Measurements from ENCODE around the gene SENP1.

The SENP1 gene

DNA sequence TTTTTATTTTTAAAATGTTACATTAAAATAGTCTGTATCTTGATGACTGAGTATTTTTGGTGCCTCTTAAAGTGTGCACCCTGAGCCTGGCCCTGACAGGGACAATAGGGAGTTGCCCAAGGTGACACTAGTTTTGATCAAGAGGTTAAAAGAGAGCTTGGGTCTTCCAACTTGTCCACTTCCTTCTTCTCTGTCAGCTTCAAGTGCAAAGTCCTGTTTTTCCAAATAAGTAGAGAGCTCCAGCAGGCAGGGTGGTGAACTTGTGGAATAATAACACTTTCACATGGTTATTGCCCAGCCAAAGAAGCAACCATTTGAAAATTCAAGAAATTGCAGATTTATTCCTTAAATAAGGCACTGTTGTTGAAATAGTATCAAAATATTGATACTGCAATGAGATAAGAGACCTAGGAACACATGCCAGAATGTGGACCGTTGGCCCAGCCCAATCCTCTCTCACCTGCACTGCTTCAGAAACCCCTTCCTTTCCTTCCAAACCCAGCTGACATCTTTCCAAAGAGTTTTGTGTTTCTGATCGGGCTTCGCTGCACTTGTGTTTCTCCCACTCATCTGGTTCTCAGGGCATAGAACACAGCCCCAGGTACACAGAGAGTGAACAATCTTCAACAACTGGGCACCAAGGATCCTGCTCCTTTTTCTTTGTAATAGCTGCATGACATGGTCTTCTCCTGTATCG is 87.8 kb downstream of the SENP1 start:
- no peak for DNase-seq (ENCODE audit: low spot score)

DNA sequence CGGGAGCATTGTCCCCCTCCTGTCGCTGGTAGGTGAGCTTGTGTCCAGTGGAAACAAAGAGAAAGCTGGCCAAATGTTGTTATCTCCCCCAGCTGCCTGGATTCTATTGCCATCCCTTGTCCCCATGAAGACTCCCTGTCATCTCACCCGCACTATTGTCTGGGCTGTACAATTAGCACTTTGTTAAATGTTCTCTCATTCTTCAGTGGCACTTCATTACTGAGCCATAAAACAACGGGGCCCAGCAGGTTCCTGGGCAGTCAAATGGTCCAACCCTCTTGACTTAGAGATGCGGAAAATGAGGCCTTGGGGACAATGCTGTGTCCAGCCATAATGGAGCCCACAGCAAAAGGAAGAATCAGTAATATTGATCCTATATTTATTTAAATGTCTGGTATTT is 88.4 kb downstream of the SENP1 start:
- DNase-seq (ENCODE audit: low spot score), result no peak

DNA sequence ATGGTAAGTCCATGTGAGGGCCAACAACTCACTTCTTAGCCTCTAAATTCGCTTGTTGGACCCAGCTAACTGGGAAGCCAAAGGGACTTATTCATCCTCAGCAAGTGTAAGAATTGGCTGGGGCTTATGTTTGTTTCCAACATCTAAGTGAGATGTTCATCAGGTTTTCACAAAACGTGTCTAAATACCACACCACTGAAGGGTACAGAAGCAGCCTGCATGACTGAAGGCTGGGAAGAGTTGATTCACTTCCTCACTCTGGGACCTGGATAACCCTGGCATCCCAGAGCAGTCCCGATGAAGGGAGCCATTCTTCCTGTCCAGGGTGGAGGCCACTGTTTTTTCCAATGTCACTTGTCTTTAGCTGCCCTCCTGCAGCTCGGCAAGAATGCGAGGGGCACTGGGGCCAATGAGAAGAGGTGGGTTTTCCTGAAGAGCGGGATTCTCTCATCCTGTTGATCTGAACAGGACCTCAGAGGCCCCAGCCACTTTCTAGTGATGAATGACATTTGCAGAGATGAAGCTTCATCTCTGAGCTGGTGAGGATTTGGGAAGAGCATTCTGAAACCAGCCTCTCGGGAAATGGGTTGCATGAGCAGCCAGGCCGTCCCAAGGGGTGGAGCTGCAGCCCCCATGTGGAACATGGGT is 89.4 kb downstream of the SENP1 start:
- DNase-seq (ENCODE audit: low spot score), result no peak

DNA sequence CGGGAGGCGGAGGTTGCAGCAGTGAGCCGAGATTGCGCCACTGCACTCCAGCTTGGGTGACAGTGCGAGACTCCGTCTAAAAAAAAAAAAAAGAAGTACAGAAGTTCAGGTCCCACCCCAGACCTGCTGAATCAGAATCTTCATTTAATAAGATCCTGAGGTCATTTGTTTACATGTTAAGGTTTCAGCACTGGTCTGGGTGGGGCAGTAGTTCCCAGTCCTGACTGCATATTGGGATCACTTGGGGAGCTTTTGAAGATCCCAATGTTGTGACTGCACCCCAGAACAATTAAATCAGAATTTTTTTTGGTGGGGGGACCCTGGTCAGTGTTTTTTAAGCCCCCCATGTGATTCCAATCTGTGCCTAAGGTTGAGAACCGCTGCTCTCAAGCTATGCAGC is 89.9 kb downstream of the SENP1 start:
- no peak for DNase-seq (ENCODE audit: low spot score)

DNA sequence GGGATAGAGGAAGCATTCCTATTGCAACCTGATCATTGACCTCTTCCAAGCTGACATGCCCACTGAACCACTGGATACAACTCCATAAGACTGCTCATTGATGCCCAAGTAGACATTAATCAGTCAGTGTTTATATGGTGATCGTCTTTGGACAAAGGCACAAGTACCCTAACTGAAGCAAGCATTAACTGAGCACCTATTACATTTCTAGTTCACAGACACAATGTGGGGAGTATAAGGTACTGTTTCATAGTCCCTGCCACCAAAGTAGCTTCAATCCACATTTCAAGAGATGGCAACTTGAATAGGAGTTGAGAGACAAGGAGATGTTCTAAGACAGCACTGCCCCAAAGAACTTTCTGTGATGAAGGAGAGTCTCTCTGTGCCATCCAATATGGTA is 90.8 kb downstream of the SENP1 start:
- no peak for DNase-seq (ENCODE audit: low spot score)

DNA sequence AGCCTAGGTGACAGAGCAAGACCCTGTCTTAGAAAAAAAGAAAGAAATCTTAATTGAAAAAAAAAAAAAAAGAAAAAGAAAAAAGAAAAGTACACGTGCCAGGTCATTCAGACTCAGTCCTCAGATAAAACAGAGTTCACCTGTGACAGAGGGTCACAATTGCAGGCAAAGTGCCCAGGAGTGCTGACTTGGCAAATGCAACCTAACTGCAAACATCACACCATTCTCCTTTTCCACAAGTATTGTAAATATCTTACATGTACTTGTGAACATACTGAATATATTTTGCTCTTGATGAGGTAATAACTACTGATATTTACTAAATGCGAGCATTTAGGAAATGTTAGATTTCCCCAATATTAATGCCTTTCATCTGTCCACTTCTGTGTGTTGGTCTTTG is 92.6 kb downstream of the SENP1 start:
- DNase-seq (ENCODE audit: low spot score), result no peak

DNA sequence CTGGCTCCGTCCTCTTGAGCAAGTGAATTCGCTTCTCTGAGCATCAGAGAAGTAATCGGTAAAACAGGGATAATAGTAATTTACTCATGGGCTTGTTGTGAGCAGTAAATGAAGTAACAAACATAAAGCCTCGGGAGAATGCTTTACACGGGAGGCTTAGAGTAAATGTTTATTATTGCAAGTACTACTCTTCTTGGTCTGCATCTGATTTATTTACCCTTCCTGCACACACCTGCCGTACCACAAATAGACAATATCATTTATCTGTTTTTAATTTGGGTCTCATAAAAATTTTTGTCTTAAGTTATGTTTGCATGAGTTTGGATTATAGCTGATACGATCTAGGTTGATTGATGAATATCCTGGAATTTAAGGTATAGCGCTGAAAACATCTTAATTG is 93.8 kb downstream of the SENP1 start:
- DNase-seq (ENCODE audit: low spot score), result no peak

DNA sequence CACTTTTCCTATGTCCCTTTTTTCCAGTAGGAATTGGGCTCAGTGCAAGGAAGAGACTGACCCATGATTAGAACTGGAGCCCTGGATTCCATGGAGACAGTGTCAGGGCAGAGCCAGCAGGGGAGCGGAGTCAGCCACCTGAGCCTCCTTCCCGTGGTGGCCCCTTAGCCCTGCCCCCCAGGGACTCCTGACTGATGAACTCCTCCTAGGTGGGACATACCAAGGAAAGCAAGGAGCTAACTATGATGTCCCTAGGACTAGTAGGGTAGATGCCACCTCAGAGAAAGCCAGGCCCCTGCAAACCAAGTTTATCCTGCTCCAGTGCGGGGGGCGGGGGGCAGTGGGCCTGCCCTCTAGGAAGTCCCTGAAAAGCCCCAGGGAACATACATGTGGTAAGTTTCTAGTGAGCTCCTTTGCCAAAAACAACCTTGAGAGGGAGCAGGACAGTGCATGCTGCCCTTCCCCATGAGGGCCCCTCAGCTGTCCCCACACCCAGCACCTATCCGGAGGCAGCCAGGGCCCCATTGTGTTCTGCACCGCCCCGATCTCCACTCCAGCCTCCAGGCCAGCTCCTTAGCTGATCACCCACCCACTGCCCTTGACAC is 95.4 kb downstream of the SENP1 start:
- DNase-seq (ENCODE audit: low spot score), result no peak

DNA sequence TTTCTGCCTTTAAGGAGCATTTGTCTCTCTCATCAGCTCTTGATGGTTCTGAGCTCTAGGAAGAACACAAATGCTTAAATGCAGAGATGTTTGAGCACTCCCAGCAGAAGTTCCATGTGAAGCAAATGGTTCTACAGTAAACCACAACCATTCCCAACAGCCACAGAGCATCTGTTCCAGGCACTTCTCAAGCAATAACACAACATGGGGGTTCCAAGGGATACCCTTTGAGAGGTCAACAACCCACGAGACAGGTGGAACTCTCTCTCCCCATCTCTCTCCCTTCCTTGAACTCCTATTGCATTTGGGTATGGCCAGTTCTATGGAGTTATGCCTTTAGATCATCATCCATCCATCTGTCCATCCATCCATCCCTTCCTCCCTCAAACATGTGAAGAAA is 96.4 kb downstream of the SENP1 start:
- no peak for DNase-seq (ENCODE audit: low spot score)

DNA sequence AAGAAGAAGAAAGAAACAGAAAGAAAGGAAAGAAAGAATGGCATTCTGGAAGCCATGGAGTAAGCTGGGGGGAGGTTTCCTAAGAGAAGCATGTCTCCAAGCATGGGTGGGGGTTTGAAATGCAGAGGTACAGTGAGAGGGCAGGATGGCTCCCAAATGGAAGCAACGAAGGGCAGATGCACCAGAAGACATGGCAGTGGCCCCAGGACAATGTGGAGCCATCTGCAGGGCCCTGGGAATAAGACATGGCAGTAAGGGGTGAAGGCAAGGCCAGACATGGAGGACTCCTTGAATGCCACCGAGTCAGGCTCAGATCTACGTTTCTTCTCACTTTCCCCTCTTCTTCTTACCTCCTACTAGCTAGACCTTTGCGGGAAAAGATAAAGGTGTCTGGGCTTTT is 96.9 kb downstream of the SENP1 start:
- DNase-seq (ENCODE audit: low spot score), result no peak

DNA sequence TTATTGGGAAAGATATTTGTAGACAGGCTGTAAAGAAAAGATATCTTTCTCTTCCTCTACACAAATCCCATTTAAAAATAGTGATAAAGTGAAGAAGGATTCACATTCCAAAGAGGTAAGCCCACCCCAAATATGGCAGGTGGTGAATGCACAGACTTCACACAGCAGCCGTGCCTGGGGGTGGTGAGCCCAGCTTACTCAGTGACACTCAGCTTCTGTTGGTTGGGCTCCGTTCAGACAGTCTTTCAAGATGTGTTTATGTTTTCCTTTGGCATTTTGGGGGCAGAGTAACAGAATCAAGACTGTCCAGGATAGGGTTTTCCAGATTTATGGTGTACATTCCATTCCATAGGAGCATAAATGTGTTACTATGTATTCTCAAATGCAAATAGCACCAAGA is 97.5 kb downstream of the SENP1 start:
- no peak for DNase-seq (ENCODE audit: low spot score)

DNA sequence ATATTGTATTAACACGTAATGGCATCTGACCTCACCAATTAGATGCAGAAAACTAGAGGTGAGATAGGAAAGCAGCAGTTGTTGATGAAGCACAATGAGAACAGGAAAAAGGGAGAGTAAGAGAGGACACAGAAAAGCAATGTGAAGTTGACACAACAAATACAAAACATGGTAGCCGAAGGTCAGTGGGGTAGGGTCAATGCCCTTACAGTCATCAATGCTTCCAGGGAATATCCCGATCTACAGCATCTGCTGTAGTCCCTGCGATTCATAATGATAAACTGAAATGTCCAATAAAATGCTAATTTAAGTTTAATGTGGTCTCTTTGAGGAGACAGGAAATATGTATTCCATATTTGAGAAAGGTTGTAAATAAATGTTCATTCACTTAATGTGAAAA is 98.7 kb downstream of the SENP1 start:
- no peak for DNase-seq (ENCODE audit: low spot score)

DNA sequence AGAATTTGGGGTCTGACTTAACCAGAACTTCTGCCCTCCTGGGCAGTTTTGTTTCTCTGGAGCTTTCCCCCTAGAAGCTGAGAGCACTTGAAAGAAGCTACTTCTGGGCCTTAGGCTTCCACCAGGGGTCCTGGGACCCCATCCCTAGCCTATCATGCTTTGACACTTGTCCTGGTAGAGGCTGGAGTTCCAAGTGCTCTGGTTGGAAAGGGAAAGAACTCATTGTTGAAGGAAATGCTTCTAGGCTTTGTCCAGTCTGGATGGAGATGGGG is 100.2 kb downstream of the SENP1 start:
- no peak for DNase-seq (ENCODE audit: low spot score)

DNA sequence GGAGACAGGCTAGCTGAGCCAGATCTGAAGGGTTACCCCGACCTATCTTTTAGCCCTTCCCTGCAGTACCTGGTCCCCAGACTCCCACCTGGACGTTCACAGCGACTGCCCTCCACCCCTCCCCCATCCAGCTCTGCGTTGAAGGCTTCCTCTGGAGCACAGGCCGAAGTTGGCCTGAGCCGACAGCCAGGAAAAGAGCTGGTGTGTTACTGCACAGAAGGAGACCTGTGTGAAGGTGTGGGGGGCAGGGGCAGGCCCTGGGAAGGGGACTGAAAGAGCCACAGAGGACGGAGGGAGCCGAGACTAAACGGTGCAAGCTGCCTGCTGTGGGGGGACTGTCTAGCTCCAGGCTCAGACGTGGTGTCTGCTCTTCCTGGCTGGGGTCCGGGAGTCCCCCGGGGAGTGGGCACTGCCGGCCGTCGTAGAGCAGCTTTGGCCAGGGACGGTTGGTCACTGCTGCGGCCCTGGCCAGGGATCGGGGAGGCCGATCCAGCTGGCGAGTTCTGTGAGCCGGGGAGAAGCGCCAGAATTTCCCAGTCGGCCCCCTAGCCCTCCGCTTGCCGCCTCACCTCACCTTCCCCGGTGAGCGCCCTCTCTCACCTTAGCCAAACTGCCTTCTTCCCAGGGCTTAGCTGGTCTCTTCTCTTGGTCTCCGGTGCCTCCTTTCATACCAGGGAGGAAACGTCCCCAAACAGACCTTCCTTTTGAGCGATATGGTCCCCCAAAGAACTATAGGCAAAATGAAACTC is 100.7 kb downstream of the SENP1 start:
- no peak for DNase-seq (ENCODE audit: low spot score)

DNA sequence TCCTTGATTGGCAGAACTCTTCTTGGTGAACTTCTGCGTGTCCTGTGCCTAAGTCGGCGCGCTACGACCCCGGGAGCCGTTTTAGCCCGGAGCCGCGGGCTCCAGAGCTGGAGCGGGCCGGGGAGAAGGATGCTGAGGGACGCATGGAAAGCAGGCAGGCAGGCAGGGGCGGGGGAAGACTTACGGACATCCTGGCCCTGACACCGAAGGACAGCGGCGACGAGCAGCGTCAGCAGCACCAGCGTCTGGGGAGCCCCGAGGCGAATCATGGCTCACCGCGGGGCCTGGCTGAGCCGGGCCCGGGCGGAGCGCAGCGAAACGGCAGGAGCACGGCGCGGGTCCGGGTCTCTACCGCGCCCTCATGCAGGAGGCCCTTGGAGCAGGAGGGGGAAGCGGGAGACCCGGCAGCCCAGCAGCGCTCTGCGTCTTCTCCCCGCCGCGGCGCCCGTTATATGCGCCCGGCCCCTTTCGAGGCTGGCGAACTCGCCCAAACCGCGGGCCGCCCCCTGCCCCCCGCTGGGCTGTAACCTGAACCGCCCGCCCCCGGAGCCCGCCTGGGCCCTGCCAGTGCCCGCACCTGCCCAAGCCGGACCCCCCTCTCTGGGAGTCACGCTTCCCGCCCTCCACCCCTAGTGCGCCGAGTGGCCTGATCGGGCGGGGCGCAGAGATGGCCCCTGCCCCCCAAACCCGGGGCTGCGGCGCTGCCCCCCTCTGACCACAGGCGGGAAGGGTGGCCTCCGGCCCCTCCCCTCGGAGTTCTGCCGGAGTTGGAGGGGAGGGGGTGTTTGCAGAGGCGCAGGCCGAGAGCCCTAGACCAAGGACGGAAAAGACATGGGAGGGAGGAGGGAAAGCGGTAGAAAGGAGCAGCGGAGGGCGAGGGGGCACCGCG is 101.6 kb downstream of the SENP1 start, which contains the start of gene COL2A1:
Gene COL2A1, minus strand, starts transcription at position 424 of the 889 bp plus-strand sequence. Its CDS starts 155 bp downstream, at position 269.
- DNase-seq (ENCODE audit: low spot score), result peak; percentile 62

DNA sequence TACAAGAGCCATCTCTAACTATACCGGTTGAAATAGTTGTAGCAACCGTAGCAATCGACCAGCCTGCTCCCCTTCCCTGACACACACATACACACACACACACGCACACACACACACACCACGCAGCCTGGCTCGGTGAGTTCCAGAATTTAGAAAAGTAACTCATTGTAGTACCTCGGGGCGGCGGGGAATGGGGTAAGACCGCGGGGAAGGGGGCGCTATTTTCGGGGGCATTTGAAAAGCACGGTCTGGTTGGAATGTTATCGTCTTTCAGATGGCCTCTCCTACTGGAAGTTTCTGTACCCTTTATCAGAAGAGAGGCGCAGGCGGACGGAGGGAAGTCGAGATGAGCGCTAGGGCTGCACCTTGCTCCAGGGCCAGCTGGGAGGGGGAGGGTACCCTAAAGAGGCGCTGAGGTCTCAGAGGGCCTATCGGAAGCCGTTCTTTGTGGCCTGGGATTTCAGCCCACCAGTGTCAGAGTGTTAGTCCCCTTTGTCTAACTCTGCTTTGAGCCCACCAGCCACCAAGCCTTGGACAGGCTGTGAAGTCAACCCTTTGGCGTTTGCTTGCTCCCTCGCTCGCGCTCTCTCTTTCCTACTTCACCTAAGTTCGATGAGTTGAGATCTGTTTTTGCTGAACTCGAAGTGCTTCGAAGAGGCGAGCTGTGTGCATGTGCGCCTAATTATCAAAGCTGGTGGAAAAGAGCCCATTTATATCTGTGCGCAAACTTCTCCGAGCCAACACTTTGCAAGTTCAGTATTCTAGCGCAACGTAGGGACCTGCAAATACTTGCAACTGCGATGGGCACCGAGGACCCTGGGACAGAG is 102.4 kb downstream of the SENP1 start:
- DNase-seq (ENCODE audit: low spot score), result no peak

DNA sequence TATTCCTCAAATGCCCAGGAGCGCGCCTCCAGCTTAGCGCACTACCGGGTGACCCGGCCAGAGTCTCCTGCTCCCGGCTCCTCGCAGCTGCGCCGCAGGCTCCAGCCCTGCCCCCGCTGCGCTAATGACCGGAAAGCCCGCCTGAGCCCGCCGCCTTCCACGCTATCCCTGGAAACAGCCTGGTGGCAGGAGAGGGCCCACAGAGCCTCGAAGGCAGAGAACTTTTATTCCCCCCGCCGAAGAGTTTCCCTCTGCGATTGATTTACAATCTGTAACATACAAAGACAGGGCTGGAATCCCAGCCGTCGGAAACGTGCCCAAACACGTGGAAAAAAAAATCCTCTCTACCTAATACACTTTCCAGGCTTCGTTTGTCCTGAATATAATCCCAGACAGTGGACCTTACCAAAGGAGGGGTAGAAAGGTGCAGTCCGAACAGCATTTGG is 103.1 kb downstream of the SENP1 start:
- DNase-seq (ENCODE audit: low spot score), result peak; percentile 81

DNA sequence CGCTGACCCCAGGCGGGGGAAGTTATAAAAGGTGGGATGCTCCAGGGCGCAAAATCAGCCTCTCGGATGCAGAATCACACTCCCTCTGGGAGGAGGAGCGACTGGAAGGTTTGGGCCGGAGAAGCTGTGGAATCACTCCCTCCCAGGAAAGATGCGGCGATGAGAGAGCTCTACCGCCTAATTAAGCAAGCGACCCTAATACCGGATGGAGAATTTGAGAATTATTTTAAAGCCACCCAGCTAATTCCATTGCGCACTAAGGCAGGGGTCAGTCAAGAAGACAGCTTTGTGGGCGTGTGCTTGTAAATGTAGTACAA is 103.5 kb downstream of the SENP1 start:
- DNase-seq (ENCODE audit: low spot score), result no peak

DNA sequence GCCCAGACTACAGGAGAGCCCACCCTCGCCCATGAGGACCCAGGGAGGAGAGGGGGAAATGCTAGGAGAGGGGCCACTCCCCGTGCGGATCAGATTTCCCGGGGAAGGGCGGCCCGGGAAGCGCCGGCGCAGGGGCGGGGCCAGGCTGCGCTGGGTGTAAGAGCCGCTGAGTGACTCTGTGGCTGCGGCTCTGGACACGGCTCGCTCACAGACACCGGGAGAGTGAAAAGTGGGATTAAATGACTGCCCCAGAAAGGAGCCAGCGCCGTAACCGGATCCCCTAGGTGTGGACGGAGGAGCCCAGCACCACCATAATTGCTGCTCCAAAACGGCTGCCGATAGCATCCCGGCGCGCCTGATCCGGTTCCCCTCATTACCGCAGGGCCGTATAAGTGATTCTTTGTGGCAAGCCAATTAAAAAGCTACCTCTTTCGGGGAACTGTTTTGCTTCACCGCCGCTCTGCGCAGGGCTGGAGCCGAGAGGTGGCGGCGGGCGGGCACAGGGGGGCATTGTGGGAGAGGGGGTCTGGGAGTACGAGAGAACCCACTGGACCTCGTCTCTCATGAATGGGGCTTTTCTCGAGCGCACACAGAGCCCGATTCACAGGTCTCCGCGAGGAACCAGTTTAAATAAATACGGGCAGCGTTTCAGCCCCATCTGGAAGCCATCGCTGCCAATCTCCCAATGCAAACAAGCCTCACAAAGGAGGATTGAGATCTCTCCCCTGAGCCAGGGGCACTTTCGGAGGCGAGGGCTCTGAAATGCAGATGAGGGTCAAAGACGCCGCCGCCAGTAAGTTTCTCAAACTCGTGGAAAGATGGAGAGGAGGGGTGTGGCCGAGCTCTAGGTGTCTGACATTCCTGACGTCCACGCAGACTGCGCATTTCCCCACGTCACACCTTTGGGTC is 104.1 kb downstream of the SENP1 start:
- peak; percentile 87 for DNase-seq (ENCODE audit: low spot score)

DNA sequence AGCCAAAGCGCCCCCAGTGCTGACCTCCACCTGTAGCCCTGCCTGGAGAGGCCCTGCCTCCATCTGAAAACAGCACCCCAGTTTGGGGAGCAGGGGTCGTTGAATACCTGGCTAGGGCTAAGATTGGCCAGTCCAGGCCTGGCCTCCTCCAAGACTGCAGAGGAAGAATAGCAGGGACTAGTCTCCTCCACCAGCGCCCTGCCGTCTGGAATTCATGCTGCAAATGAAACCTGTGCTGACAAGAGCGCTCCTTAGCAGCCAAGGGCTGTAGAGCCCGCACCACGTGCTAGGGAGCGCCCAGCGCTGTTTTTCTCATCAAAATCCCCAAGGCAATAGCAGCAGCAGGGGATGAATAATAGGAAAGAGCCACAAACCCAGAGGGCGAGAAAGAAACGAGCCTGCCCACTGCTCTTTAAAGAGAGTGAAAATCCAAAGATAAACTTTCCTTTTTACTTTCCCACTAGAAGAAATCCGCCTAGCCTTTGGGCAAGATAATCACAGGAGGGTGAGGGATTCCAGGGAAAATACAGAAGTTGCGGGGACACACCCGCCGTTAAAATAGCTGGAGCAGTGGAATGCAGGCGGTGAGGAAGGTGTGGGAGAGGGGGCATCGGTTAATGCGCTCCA is 104.9 kb downstream of the SENP1 start:
- DNase-seq (ENCODE audit: low spot score), result peak; percentile 62
